Smooth muscle cell (in vitro differentiated cells): Measurements from ENCODE around the gene TCEA2. TPM values are rescaled to one million over a fixed set of nuclear protein-coding genes. Genes with fewer than 3 reads are reported as not detected.
A peak's percentile ranks its signal among the peaks of the same experiment; 100 is the strongest.
"Not testable (repeated sequence)": the region's sequence is repeated elsewhere in the genome, so short reads cannot be mapped to it uniquely, and the experiment has no call there.

Experiments
- DNase-seq: peaks from one replicate; lab custom pipeline; 2025; ENCODE audit not compliant: unreplicated experiment; lab: John Stamatoyannopoulos, UW
- H2AFZ ChIP-seq: fragments of 200-600 bp; sonication (generic); 2 replicates; pipeline ENCODE4 v1.6.0; 2016; ENCODE audit warnings: antibody characterized with exemption, low read depth, mild to moderate bottlenecking
- H3F3A ChIP-seq: fragments of 200-600 bp; sonication (generic); 2 replicates; pipeline ENCODE4 v1.6.0; 2017; ENCODE audit warnings: antibody characterized with exemption, low read depth
- H3K27ac ChIP-seq: fragments of 200-600 bp; sonication (generic); 2 replicates; pipeline ENCODE4 v1.5.1; 2016; ENCODE audit warnings: low read depth, mild to moderate bottlenecking
- H3K27me3 ChIP-seq: fragments of 200-600 bp; sonication (generic); 2 replicates; pipeline ENCODE4 v1.6.1; 2016; ENCODE audit warnings: low read depth, mild to moderate bottlenecking
- H3K36me3 ChIP-seq: fragments of 200-600 bp; sonication (generic); 2 replicates; pipeline ENCODE4 v1.5.1; 2016; ENCODE audit warnings: low read depth
- H3K4me1 ChIP-seq: fragments of 200-600 bp; sonication (generic); 2 replicates; pipeline ENCODE4 v1.5.1; 2016; ENCODE audit warnings: low read depth
- H3K4me2 ChIP-seq: fragments of 200-600 bp; sonication (generic); 2 replicates; pipeline ENCODE4 v1.6.0; 2016; ENCODE audit warnings: mild to moderate bottlenecking
- H3K4me3 ChIP-seq: fragments of 200-600 bp; sonication (generic); 2 replicates; pipeline ENCODE4 v1.5.1; 2016; ENCODE audit warnings: mild to moderate bottlenecking
- H3K79me2 ChIP-seq: fragments of 200-600 bp; sonication (generic); 2 replicates; pipeline ENCODE4 v1.6.0; 2016; ENCODE audit warnings: low read depth, mild to moderate bottlenecking
- H3K9ac ChIP-seq: fragments of 200-600 bp; sonication (generic); 2 replicates; pipeline ENCODE4 v1.6.0; 2016; ENCODE audit warnings: low read depth
- H3K9me3 ChIP-seq: fragments of 200-600 bp; sonication (generic); replicated peaks from 2 replicates; pipeline ENCODE4 v1.5.1; 2016; ENCODE audit warnings: low read depth
- H4K20me1 ChIP-seq: fragments of 200-600 bp; sonication (generic); 2 replicates; pipeline ENCODE4 v1.6.0; 2016; ENCODE audit warnings: low read depth
- CTCF ChIP-seq: fragments of 200-600 bp; sonication (generic); IDR thresholded peaks from 2 replicates; pipeline ENCODE4 v1.5.1; 2017; ENCODE audit warnings: borderline replicate concordance, mild to moderate bottlenecking, antibody characterized with exemption; ENCODE audit not compliant: insufficient read depth, poor library complexity, severe bottlenecking
- WGBS: methylation state at CpG from one replicate; pipeline ENCODE4 v1.1.7; 2016; ENCODE audit warnings: low lambda C conversion rate; 5-methylcytosine and 5-hydroxymethylcytosine counted together
- polyA plus RNA-seq: library from polyadenylated mRNA; unstranded; fragments of >200 nt; fragmentation: Nextera tagmentation; extraction: Ambion mirVana; gene quantifications from 2 replicates; pipeline ENCODE4 v1.2.1, GENCODE V29; 2016
- total RNA-seq: library from RNA; depleted of rRNA; stranded (reverse); fragments of >200 nt; gene quantifications from 2 replicates; pipeline ENCODE4 v1.2.3, GENCODE V29; 2014

Gene TCEA2
- total and polyA plus RNA-seq, 2 experiments from 2014 or later = 24.9 to 89.5 TPM

GRCh38 chr20:64083804-64084684 is 21.0 kb downstream of the TCEA2 start, which contains the start of gene LKAAEAR1:
LKAAEAR1 (minus strand) TSS chr20:64084398; CDS start chr20:64084219, 179 bp downstream.
- Histone ChIP-seq H3K79me2 (no peaks in the 10 kb centered on the region), H3K9ac (no peak within 1 kb of the TSS), H3K36me3 (no peaks in the 10 kb centered on the region), H3K27me3 (peaks cover 26% of the 10 kb centered on the region), H3K4me1 (peaks cover 15% of the 10 kb centered on the region), H3K27ac (no peak within 1 kb of the TSS), H3K9me3 (no peaks in the 10 kb centered on the region), H4K20me1 (no peaks in the 10 kb centered on the region), H3K4me3 (peak within 1 kb of the TSS; percentile 75), H2AFZ (peak within 1 kb of the TSS; percentile 86), H3K4me2 (peak within 1 kb of the TSS; percentile 98), H3F3A (peaks cover 14% of the 10 kb centered on the region)
- 5% methylated on average over 76 of the region's 86 CpGs for WGBS
- no peak for TF ChIP-seq CTCF
- DNase-seq = no peak

DNA sequence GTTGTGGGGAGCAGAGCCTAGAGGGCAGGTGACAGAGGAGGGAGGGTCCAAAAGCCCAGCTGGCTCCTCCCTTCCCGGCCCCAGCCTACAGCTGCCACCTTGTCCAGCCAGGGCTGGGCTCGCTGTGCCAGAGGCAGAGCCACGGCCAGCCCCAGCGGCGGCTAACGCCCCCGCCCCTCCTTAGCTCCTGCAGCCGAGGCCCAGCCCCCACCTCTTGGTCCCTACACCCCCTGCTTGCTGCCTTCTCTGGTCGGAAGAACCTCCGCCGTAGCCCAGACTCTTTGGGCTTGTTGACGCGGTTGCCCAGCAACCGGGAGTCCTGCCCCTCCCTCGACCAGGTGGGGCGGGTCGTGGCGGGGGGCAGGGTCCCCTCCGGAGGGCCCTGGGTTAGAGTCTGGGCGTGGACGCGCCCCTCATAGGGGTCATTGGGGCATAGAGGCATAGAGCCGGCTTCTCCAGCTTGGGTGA is 21.7 kb downstream of the TCEA2 start:
- Histone ChIP-seq H4K20me1 (no peaks in the 10 kb centered on the region), H3K79me2 (no peaks in the 10 kb centered on the region), H3K4me2 (peak overlapping the region; percentile 98), H3K36me3 (no peaks in the 10 kb centered on the region), H3K4me1 (peaks cover 12% of the 10 kb centered on the region), H3K27me3 (peaks cover 26% of the 10 kb centered on the region), H3K27ac (no peak overlapping the region), H3F3A (peaks cover 14% of the 10 kb centered on the region), H3K9me3 (no peaks in the 10 kb centered on the region), H3K9ac (no peak overlapping the region), H3K4me3 (no peak overlapping the region), H2AFZ (no peak overlapping the region)
- WGBS = 12% methylated on average over 21 of the region's 23 CpGs
- no peak for TF ChIP-seq CTCF
- no peak for DNase-seq

DNA sequence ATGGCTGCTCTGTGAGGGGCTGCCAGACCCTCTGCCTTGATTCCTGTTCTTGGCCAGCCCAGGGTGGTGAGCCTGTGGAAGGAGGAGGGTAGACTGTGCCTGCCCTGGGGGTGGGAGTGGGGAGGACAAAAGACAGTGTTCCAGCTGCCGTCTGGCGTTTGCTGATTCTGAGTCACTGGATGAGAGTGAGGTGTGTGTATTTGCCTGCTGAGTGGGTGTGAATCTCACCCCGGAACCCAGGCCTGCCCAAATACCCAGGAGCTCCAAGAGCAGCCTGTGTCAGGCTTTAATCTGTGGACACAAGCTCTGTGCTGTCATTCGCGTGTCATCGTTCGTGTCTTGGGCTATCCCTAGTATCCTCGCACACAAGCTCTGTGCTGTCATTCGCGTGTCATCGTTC is 23.8 kb downstream of the TCEA2 start:
- H3K4me3 ChIP-seq = no peak overlapping the region
- H3K27me3 ChIP-seq = peaks cover 26% of the 10 kb centered on the region
- H3K4me2 ChIP-seq = no peak overlapping the region
- H3K36me3 ChIP-seq = no peaks in the 10 kb centered on the region
- peaks cover 3% of the 10 kb centered on the region for H4K20me1 ChIP-seq
- TF ChIP-seq CTCF = no peak
- no peak overlapping the region for H3K9ac ChIP-seq
- DNase-seq = no peak
- H3K79me2 ChIP-seq = no peaks in the 10 kb centered on the region
- H3K27ac ChIP-seq = no peak overlapping the region
- WGBS = 85% methylated on average over 10 of the region's 11 CpGs
- peaks cover 12% of the 10 kb centered on the region for H3K4me1 ChIP-seq
- peaks cover 9% of the 10 kb centered on the region for H3F3A ChIP-seq
- no peak overlapping the region for H2AFZ ChIP-seq
- H3K9me3 ChIP-seq = no peaks in the 10 kb centered on the region

DNA sequence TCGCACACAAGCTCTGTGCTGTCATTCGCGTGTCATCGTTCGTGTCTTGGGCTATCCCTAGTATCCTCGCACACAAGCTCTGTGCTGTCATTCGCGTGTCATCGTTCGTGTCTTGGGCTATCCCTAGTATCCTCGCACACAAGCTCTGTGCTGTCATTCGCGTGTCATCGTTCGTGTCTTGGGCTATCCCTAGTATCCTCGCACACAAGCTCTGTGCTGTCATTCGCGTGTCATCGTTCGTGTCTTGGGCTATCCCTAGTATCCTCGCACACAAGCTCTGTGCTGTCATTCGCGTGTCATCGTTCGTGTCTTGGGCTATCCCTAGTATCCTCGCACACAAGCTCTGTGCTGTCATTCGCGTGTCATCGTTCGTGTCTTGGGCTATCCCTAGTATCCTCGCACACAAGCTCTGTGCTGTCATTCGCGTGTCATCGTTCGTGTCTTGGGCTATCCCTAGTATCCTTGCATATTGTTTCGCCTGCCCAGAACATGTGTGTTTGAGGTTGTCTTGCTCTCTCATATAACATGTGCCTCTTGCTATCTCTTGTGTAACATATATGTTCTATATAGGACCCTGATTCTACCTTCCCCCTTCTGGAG is 24.3 kb downstream of the TCEA2 start:
- not testable (repeated sequence) for H2AFZ ChIP-seq, H3K79me2 ChIP-seq, DNase-seq, H3F3A ChIP-seq, H3K4me2 ChIP-seq, H3K36me3 ChIP-seq, H3K27ac ChIP-seq, H3K4me3 ChIP-seq, H4K20me1 ChIP-seq, H3K9ac ChIP-seq, H3K9me3 ChIP-seq
- peaks cover 26% of the 10 kb centered on the region for H3K27me3 ChIP-seq
- H3K4me1 ChIP-seq = peaks cover 12% of the 10 kb centered on the region
- WGBS = 97% methylated on average over 8 of the region's 36 CpGs

DNA sequence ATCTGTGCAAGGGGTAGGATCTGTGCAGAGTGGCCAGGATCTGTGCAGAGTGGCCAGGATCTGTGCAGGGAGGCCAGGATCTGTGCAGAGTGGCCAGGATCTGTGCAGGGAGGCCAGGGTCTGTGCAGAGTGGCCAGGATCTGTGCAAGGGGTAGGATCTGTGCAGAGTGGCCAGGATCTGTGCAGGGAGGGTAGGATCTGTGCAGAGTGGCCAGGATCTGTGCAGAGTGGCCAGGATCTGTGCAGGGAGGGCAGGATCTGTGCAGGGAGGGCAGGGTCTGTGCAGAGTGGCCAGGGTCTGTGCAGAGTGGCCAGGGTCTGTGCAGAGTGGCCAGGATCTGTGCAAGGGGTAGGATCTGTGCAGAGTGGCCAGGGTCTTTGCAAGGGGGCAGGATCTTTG is 25.6 kb downstream of the TCEA2 start:
- H3K27me3 ChIP-seq = peaks cover 26% of the 10 kb centered on the region
- not testable (repeated sequence) for H4K20me1 ChIP-seq

More for the DNA sequence above, 25.6 kb downstream of the TCEA2 start:
- H3K4me1 ChIP-seq, H3F3A ChIP-seq, H2AFZ ChIP-seq, H3K79me2 ChIP-seq, H3K9ac ChIP-seq, H3K27ac ChIP-seq, DNase-seq, H3K36me3 ChIP-seq, H3K9me3 ChIP-seq, H3K4me2 ChIP-seq, H3K4me3 ChIP-seq: not testable (repeated sequence)
